Measurements from ENCODE around the gene MAD1L1. TPM values are rescaled to one million over a fixed set of nuclear protein-coding genes. Genes with fewer than 3 reads are reported as not detected.
A peak's percentile ranks its signal among the peaks of the same experiment; 100 is the strongest.

MAD1L1 gene
- total and polyA plus RNA-seq, 2 of the 13 experiments (the other 11 are each of a cell fraction or from before 2014, with no cell fraction given) = 17.4 to 64.7 TPM

DNA sequence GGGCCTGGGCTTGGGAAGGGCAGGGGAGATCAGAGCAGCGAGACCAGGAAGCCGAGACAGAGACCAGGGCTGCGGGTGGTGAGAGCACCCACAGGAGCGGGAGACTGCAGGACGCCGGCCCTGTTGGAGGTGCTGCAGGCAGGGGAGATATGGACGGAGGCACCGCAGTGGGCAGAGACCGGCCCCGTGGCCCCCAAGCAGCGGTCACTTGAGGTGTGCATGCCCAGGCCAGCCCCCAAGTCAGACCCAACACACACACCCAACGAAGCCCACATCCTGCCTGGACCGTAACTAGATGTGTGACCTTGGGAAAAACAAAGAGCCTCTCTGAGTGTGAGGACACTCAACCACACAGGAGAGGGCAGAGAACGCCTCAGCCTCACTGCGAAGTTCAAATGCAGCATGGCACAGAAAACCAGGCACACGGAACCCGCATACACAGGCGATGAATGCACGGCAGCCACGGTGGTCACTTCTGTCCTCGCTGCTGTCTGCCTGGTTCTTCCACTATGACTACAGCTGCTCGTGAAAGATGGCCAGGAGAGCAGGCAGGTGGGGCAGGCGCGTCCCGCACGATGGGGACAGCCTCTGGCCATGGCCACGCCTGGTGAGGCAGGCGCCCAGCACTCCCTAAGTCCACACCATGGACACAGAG is 214.7 kb downstream of the MAD1L1 start (continued):
- TF ChIP-seq, protein P1, sequence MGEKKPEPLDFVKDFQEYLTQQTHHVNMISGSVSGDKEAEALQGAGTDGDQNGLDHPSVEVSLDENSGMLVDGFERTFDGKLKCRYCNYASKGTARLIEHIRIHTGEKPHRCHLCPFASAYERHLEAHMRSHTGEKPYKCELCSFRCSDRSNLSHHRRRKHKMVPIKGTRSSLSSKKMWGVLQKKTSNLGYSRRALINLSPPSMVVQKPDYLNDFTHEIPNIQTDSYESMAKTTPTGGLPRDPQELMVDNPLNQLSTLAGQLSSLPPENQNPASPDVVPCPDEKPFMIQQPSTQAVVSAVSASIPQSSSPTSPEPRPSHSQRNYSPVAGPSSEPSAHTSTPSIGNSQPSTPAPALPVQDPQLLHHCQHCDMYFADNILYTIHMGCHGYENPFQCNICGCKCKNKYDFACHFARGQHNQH (CRISPR knock-in tag; IDR thresholded peaks at IDR 0.05) = no peak
- 0 out of 2 replicates have a peak, but pooled peaks have one; percentile 48 for TF ChIP-seq SMAD3 (CRISPR knock-in tag; IDR thresholded peaks at IDR 0.05)
- no peak for TF ChIP-seq ZNF367 (CRISPR knock-in tag; IDR thresholded peaks at IDR 0.05; ENCODE audit: borderline replicate concordance)
- no peak for TF ChIP-seq ZNF672 (CRISPR knock-in tag; IDR thresholded peaks at IDR 0.05)
- TF ChIP-seq ZNF567 (CRISPR knock-in tag; IDR thresholded peaks at IDR 0.05; ENCODE audit: borderline replicate concordance) = no peak
- TF ChIP-seq, protein P2, sequence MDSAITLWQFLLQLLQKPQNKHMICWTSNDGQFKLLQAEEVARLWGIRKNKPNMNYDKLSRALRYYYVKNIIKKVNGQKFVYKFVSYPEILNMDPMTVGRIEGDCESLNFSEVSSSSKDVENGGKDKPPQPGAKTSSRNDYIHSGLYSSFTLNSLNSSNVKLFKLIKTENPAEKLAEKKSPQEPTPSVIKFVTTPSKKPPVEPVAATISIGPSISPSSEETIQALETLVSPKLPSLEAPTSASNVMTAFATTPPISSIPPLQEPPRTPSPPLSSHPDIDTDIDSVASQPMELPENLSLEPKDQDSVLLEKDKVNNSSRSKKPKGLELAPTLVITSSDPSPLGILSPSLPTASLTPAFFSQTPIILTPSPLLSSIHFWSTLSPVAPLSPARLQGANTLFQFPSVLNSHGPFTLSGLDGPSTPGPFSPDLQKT (CRISPR knock-in tag; IDR thresholded peaks at IDR 0.05; ENCODE audit: borderline replicate concordance) = no peak
- TF ChIP-seq TARDBP (CRISPR knock-in tag; IDR thresholded peaks at IDR 0.05) = 0 out of 2 replicates have a peak, but pooled peaks have one; percentile 48
- TF ChIP-seq, protein P3, sequence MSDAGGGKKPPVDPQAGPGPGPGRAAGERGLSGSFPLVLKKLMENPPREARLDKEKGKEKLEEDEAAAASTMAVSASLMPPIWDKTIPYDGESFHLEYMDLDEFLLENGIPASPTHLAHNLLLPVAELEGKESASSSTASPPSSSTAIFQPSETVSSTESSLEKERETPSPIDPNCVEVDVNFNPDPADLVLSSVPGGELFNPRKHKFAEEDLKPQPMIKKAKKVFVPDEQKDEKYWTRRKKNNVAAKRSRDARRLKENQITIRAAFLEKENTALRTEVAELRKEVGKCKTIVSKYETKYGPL (CRISPR knock-in tag; IDR thresholded peaks at IDR 0.05) = no peak
- no peak for TF ChIP-seq RBM39 (IDR thresholded peaks at IDR 0.05; ENCODE audit: low read depth, low read length, poor library complexity, severe bottlenecking)
- TF ChIP-seq ZSCAN12 (CRISPR knock-in tag; IDR thresholded peaks at IDR 0.05) = no peak
- TF ChIP-seq, protein P4, sequence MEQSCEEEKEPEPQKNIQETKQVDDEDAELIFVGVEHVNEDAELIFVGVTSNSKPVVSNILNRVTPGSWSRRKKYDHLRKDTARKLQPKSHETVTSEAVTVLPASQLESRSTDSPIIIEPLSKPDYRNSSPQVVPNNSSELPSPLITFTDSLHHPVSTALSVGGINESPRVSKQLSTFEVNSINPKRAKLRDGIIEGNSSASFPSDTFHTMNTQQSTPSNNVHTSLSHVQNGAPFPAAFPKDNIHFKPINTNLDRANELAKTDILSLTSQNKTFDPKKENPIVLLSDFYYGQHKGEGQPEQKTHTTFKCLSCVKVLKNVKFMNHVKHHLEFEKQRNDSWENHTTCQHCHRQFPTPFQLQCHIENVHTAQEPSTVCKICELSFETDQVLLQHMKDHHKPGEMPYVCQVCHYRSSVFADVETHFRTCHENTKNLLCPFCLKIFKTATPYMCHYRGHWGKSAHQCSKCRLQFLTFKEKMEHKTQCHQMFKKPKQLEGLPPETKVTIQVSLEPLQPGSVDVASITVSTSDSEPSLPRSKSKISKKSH (CRISPR knock-in tag; IDR thresholded peaks at IDR 0.05; ENCODE audit: borderline replicate concordance) = no peak
- TF ChIP-seq ZNF44 (CRISPR knock-in tag; IDR thresholded peaks at IDR 0.05) = no peak
- TF ChIP-seq ZFP37 (CRISPR knock-in tag; IDR thresholded peaks at IDR 0.05; ENCODE audit: borderline replicate concordance) = no peak
- no peak for TF ChIP-seq ZFP36 (IDR thresholded peaks at IDR 0.05; ENCODE audit: borderline replicate concordance, low read depth, low read length, partially characterized antibody)
- TF ChIP-seq ZNF749 (CRISPR knock-in tag; IDR thresholded peaks at IDR 0.05; ENCODE audit: borderline replicate concordance) = no peak
- no peak for TF ChIP-seq HNRNPLL (IDR thresholded peaks at IDR 0.05; ENCODE audit: low read depth, low read length, poor library complexity, severe bottlenecking)
- TF ChIP-seq ZKSCAN5 (CRISPR knock-in tag; IDR thresholded peaks at IDR 0.05) = no peak
- TF ChIP-seq, protein P5, sequence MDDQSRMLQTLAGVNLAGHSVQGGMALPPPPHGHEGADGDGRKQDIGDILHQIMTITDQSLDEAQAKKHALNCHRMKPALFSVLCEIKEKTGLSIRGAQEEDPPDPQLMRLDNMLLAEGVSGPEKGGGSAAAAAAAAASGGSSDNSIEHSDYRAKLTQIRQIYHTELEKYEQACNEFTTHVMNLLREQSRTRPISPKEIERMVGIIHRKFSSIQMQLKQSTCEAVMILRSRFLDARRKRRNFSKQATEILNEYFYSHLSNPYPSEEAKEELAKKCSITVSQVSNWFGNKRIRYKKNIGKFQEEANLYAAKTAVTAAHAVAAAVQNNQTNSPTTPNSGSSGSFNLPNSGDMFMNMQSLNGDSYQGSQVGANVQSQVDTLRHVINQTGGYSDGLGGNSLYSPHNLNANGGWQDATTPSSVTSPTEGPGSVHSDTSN (CRISPR knock-in tag; IDR thresholded peaks at IDR 0.05; ENCODE audit: borderline replicate concordance) = no peak
- TF ChIP-seq, protein P6, sequence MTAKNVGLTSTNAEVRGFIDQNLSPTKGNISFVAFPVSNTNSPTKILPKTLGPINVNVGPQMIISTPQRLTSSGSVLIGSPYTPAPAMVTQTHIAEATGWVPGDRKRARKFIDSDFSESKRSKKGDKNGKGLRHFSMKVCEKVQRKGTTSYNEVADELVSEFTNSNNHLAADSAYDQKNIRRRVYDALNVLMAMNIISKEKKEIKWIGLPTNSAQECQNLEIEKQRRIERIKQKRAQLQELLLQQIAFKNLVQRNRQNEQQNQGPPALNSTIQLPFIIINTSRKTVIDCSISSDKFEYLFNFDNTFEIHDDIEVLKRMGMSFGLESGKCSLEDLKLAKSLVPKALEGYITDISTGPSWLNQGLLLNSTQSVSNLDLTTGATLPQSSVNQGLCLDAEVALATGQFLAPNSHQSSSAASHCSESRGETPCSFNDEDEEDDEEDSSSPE (CRISPR knock-in tag; IDR thresholded peaks at IDR 0.05) = no peak

Data from HepG2 (cell line).